HG03520 (cell line): Measurements from ENCODE around the gene TOR4A.

Experiments
- ATAC-seq: cut with Tn5 transposase; IDR thresholded peaks from one replicate; pipeline ENCODE4 v1.9.1; 2021; ENCODE audit warnings: mild to moderate bottlenecking, moderate library complexity; ENCODE audit not compliant: unreplicated experiment

TOR4A gene

DNA sequence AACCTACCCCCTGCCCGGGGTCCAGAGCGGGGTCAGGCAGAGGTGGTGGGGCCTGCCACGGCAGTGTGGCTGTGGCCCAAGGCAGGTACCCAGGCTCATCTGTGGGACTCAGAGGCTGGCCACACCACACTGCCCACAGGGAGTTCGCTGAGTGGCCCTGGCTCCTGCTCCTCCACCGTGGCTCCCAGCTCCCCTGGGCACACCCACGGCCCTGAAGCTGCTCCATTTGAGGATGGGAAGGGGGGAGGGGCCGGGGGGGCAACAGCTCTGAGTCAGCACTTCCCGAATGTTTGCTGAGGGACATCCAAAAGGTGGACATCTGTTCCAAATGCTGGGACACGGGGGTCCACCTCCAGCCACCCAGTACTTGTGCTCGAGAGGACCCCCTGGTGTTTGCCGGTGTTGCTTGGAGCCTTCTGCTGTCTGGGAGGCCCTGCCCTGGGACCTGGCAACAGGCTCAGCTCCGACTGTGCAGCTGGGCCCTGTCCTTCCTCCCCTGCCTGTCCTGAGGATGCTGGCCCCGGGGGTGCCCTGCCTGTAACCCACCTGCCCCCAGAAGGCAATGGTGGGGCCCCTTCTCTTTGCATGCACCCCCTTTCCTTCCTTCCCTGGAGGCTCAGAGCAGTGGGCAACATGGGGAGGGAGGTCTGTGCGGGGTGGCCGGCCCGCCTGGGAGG is 27.0 kb downstream of the TOR4A start:
- no peak for ATAC-seq

DNA sequence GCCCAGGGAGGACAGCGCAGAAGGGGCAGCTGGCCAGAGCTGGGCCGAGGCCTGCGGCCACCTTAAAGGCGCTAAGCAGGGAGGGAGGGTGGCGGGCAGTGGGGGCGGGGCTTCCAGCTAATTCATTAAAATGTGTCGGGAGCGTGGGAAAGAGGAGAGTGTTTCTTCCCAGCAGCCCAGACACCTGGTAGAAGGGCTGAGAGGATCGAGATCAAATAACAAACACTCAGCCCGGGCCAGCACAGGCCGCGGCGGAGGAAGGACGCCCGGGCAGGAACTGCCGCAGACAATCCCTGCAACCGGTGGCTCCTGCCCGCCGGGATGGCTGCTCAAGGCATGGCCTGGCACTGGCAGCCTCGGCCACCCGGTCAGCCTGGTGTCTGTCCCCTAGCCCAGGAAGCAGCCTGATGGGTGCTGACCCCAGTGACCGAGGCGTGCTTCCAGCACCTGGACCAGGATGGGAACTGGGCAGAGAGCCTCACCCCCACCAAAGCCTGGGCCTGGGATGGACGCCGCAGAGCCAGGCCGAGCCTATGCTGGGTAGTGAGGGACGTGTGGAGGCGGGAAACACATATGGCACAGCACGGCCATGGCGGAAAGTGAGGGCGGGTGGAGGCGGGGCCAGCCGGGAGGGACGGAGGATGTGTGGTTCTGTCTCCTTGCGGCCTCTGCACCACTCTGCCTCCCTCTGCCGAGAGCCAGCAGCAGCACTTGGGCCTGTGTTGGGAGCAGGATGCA is 27.7 kb downstream of the TOR4A start:
- no peak for ATAC-seq

DNA sequence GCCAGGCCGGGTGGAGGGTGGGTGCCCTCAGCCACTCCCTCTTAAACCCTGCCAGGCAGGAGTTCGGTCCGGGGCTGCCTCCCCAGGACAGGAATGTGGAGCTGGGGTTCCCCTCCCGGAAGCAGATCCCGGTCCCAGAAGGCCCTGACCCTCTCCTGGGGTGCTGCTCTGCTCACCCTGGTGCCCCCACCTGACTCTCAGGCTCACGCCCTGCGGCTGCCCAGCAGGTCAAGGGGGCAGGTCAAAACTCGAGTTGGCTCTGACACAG is 28.2 kb downstream of the TOR4A start:
- ATAC-seq = no peak

DNA sequence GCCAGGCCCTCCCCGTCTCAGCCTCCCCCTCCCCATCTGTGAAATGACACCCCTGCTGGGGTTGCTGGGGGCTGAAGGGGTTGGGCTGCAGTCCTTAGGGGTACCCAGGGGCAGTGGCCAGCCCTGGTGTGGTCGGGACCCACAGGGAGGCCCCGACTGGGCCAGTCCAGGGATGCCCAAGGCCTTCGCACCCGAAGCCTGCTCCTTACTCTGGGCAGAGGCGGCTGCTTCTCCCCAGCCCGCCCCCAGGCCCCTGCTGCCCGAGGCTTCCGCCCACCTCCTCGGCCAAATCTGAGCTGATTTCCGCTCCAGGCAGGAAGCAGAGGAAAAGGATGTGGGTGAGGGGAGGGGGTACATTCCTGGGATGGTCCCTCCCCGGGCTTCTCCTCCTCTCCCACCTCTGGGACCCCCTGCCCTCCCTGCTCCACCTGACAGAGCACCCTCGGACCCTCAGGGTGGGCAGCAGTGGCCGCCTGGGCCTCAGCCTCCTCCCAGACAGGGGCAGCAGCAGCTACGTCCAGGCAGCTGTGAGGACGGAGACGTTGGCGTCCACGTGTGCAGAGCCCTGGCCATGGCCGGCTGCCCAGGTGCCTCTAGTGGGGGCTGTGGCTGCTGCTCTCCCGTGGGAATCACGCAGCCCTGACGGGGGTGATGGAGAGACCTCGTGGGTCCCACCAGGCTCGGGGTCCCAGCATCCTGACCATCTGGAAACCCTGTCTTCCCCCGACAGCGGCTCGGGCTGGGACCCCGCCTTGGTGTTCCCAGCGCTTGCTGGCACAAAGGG is 28.7 kb downstream of the TOR4A start:
- no peak for ATAC-seq

DNA sequence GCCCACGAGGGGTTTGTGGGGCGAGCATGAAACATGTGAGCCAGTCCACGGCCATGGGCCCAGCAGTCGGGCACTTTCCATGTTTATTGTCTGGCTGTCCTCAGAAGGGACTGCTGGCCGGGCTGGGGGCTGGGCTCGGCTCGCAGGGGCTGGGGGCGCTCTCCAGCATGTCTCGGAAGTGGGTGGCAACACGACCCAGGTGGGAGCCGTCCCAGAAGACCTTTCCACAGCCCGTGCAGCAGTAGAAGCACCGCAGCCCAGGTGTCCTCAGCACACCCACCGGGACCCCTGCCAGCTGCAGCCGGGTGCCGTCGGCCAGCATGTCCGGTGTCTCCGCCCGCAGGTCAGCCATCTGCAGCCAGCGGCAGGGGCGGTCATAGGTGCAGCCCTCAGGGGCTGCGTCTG is 29.3 kb downstream of the TOR4A start:
- ATAC-seq = no peak

DNA sequence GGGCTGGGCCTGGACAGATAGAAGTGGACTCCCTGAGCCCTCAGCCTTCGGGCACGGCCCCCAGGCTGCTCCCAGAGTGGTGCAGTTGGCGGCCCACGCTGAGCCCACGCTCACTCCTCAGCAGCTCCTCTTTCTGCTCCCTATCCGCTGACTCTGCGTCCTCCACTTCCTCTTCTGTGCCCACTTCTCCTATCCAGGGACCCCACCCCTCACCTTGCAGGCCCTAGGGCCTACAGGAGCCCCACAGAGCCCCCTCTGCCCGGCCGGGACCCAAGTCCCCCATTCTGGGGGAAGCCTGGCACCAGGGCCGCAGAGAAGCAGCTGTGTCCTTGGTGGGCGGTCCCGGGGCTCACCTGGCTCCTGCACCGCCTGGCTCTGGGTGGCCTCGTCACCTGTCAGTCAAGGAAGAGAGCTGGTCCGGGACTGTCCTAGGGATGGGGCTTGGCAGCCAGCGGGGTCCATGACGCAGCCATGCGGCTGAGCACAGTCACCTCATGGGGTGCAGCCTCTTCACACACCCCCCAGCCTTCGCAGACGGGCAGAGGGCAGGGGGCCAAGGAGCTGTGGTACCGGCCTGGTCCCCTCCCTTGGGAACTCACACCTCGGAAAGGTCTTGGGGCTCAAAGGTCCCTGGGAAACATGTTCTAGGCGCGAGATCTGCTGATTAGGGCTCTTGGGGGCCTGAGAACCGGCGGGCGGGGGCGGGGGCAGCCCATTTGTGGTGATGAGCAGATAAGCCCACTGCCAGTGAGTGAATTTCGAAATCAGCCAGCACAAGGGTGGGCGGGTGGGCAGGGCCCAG is 29.9 kb downstream of the TOR4A start:
- ATAC-seq = no peak

DNA sequence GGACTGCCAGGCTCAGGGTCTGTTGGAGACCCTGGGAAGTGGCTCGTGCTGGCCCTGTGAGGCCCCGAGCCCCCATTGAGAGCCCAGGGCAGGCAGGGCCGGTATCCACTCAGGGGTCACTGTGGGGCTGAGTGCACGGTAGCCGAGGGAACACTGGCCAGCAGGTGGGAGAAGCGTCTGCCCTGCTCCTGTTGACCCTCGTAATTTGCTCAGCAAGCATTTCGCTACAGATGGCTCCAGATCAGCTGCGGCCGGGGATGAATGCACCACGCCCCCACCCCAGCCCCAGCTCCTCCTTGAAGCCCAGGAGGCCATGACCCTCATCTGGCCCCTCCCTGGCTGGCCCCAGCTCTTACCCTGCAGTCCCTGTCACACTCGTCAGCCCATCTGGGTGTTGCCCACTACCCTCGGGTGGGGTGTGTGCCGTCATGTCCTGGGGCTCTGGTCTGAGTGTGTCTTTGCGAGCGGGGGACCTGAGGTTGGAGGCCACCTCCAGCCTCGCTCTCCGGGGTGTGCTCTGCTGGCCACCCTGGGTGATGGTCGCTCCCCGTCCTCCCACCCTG is 30.6 kb downstream of the TOR4A start:
- ATAC-seq = no peak

DNA sequence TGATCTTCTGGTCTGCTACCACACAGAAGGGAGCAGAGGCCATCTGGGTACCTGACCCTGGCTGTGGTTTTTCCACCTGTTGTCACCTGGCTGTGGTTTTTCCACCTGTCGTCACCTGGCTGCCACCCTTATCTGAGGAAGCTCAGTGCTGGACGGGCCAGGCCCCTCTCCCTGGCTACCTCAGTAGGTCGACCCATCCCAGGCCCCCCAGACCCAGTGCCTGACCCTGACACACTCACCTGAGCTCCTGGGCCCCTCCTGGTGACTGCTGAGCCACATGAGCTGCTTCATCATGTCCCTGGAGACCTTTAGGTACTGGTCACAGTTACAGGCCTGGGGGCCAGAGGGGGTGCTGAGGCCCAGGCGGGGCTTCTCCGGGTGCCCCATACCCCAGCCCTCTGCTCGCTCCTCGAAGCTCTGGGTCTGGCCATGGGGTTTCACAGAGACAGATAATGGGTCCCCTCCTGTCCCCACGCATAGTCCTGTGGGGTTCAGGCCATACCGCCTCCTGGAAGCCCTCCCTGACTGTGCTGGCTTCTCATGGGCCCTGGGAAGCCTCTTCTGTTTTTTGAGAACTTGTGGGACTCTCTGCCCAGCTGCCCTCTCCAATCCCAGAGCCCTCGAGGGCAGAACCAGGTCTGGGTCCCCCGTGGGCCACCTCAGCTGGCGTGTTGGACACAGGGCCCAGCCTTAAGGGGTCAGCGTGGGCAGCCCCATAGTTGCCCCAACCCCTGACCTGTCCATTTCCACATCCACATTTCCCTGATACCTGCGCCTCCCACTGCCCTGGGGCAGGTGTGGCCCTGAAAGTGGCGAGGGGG is 32.1 kb downstream of the TOR4A start:
- no peak for ATAC-seq

DNA sequence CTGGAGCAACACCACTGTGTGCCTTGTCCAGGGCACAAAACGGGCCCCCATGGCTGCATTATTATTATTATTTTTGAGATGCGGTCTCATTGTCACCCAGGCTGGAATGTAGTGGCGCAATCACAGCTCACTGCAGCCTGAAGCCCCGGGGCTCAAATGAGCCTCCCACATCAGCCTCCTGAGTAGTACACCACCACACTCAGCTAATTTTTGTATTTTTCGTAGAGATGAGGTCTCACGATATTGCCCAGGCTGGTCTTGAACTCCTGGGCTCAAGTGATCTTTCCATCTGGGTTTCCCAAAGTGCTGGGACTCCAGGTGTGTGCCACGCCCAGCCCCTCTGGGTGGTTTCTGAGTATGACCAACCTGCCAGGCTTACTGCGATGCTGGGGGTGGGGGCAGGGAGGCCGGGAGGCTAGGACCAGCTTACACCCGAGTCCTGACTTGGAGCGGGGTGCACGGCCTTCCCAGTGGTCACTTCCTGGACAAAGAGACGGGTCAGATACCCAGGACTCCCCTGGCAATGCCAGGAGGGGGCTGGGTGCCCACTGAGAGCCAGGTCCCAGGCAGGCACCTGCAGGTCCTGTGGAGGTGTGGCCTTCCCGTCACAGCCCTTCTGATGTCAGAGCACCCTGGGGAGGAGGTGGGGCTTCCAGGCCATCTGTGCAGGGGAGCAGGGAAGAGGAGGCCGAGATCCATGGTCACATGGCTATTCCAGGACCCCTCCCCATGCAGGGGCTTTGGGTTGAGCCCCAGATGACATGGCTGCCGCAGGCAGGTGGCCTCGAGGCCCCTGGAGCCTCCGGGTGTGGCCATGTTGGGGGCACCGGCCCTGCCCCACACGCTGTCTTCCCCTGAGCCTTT is 32.9 kb downstream of the TOR4A start:
- no peak for ATAC-seq

DNA sequence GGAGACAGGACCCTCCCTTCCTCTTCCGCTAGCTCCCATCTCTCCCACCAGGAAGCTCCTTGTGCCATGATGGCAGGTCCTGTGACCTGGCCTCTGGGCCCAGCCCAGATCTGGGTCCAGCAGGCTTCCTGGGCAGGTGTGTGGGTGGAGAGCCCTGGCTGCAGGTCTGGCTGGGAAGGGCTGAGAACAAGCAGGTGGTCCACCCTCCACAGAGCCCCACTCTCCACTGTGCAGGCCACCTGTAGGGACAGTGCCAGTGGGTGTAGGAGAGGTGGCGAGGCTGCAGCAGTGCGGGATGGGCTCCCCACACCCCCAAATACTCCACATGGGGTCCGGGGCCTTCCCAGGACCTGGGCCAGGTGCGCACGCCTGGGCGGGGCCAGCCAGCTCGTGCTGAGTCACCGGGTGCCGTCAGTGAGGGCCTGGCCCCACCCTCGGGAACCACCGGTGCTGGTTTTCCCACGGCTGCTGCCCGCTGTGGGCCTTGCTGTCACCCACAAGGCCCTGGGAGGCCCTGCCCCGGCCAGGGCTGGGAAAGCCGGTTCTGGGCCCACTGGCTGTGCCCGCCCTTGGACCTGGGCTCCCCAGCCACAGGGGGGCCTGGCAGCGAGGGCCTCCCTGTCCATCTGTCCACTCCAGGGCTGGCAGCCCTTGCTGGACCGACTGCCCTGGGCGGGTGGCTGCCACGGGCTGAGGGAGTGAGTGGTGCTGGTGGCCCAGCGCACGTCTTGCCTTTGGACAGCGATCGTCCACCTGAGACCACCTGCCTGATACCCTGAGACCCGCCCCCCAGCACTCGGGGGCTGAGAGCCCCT is 33.9 kb downstream of the TOR4A start:
- ATAC-seq = no peak

DNA sequence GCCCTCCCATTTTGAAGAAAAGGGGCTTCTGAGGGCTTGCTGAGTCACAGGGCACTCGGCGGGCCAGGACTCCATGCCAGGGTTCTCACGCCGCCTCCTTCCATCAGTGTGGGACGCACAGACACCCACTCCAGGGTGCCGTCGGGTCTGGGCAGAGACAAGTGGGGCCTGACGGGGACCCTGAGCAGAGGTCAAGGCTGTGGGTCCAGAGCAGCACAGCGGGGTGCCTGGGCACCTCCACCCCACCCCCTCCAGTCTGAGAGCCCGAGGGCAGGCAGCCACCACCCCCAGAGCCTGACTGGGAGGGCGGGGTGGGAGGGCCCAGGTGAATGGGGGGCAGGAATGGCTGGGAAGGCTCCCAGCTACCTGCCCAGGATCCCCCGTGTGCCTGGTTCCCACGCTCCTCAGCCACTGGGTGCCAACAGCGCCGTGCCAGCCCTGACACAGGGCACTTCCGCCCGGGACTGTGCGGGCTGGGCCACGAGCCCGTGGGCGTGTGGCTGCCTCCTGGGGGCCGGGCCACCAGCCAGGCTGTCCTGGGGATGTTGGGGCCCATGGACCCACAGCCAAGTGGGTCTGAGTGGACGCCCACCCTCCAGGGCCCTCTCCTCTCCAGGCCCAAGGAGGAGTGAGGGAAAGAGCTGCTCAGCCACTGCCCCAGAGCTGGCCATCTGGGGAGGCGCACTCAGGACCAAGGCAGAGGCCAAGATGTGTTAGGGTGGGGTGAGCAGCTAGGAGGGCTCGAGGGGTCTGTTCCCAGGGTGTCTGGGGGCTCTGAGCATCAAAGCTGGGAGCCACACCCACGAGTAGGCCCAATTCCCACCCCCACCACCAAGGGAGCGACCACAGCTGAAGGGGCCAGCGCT is 34.7 kb downstream of the TOR4A start:
- ATAC-seq = no peak

DNA sequence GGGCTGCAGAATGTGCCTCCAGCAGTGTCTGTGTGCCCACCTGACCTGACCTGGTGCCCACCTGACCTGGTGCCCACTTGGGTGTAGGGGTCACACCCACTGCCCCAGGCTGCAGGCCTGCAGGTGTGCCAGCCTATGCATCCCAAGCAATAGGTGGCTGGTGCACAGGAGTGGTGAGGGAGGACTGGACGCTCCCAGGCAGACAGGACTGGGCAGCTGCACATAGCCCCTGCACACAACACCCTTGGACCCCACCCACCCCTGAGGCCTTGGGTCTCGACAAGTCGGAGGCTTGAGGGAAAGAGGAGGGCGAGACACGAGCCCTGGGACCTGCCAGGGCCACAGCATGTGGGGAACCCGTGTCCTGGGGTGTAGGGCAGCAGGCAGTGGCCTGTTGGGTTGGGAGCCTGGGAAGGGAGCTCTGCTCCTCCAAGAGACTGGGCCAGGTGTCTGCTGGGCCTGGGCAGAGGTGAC is 35.4 kb downstream of the TOR4A start:
- ATAC-seq = no peak

DNA sequence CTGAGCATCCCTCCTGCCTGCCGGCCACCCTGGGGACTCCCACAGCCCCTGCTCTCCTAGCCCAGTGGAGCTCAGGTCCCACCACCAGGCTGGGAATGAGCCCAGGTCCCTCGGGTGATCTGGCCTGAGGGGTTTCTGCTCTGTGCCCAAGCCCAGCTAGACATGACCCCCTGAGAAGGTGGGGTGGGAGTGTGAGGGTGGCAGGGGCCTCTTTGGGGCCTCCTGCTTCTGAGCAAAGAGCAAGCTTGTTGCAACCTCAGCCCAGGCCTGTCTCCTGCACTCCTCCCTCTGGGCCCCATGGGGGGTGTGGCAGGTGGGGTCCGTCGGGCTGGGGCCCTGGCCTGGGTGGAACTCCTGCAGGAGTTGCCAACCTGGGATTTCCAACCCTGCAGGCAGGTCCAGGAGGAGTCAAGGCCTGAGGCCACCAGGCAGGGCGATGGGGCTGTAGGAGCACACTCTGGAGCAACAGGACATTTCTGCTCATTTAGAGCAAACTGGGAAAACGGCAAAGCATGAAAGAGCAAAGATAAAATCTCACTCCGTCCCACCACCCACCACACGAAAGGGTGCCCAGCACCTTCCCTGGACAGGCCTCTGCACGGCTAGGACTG is 35.9 kb downstream of the TOR4A start:
- ATAC-seq = no peak

DNA sequence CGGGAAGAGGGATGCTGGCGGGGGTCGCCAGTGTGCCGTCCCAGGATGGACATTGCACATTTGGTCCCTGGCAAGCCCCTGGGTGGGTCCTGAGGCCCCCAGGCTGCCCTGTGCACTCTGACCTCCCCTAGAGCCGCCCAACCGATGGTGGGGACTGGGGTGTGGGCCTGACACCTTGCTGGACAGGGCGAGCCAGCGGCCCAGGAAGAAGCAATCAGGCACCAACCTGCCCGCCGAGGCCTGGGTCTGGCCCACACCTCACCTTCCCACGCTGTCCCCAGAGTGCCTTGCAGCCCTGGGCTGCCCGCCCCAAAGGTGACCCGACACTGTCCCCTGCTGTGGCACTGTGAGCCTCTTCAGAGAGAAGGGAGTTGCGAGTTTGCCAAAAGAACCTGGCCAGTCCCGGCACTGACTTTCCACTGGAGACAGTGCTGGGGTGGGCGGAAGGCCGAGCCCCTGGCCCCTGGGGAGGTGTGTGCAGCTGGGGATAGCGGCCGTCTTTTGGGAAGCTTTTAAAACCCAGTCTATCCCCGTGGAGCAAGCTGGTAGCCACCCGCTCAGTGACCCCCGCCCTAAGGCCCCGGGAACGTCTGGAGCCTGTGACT is 36.5 kb downstream of the TOR4A start:
- ATAC-seq = no peak

DNA sequence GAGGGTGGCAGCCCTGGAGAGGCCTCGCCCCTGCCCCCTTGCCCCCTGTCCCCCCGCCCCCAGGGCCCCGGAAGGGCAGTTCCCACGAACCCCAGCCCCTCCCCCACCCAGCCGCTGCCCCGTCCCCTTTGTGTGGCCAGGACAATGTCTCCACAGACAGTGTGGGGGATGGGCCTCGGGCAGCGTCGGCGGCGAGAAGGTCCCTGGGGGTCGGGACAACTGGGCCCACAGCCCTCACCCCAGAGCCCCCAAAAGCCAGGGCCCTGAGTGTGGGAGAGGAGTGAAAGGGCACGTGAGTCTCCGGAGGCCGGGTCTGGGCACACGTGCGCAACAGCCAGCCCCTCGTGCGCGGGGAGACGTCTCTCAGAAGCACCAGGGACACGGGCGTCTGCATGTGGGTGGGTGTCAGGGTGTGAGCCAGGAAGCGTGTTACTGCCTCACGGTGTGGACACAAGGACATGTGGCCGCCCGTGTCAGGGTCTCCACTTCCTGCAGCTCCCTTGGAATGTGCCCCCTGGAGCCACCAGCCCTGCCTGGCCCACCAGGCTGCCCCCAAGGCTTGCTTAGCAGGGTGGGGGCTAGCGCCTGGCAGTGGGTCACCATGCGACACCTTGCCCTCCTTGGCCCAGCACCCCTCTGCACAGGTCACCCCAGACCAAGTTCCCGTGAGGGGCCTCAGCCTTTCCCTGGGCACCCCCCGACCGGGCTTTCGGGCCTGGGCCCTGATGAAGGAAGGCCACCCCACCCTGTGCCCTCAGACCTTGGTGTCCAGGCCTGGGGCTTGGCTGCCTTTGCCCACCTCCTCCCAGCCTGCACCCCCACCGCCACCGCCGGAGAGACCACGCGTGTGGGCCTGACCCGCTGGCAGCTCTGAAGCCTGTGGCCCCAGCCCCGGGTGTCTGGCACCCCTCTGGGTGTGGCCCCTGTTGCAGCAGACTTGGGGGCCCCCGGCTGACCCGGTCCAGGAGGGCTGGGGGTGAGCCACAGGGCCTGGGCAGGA is 37.3 kb downstream of the TOR4A start:
- no peak for ATAC-seq
